A673 (cell line): ENCODE measurements around the gene EIF4E2. TPM values are rescaled to one million over a fixed set of nuclear protein-coding genes. Genes with fewer than 3 reads are reported as not detected.
A peak's percentile ranks its signal among the peaks of the same experiment; 100 is the strongest.

Experiments
- BruUV-seq: library from RNA; stranded (reverse); fragments of 400-500 nt; replicated peaks from 2 replicates; lab custom pipeline; 2021; lab: Mats Ljungman, UMichigan
- CTCF ChIA-PET: fragments of 300-600 bp; sonication (Branson Sonifier 250); formaldehyde crosslinking; loops from one replicate; lab custom pipeline; 2022; ENCODE audit warnings: antibody characterized with exemption; lab: Charles Lee
- POLR2A ChIA-PET: fragments of 300-600 bp; sonication (Branson Sonifier 250); formaldehyde crosslinking; loops from one replicate; lab custom pipeline; 2022; ENCODE audit warnings: antibody characterized with exemption; ENCODE audit not compliant: low non-redundant PET; lab: Charles Lee
- DNase-seq: peaks from one replicate; pipeline ENCODE4 v3.0.0-alpha.2; 2015; ENCODE audit warnings: low spot score
- H3K27ac ChIP-seq: fragments of 200-600 bp; sonication (generic); 2 replicates; pipeline ENCODE4 v1.5.1; 2016; ENCODE audit warnings: mixed run types, low read depth, mild to moderate bottlenecking, mixed read lengths, antibody characterized with exemption, low read length; ENCODE audit not compliant: poor library complexity, severe bottlenecking
- H3K27me3 ChIP-seq: fragments of 200-600 bp; sonication (generic); replicated peaks from 2 replicates; pipeline ENCODE4 v1.6.1; 2017; ENCODE audit warnings: mixed run types, low read depth, mild to moderate bottlenecking, mixed read lengths, antibody characterized with exemption, low read length; ENCODE audit not compliant: insufficient read depth, poor library complexity
- H3K36me3 ChIP-seq: fragments of 200-600 bp; sonication (generic); 2 replicates; pipeline ENCODE4 v1.6.1; 2016; ENCODE audit warnings: mixed run types, mild to moderate bottlenecking, mixed read lengths, antibody characterized with exemption, low read length; ENCODE audit not compliant: insufficient read depth, poor library complexity, severe bottlenecking
- H3K4me1 ChIP-seq: fragments of 200-600 bp; sonication (generic); 2 replicates; pipeline ENCODE4 v1.6.1; 2017; ENCODE audit warnings: mixed run types, mild to moderate bottlenecking, mixed read lengths, antibody characterized with exemption, low read length; ENCODE audit not compliant: insufficient read depth, poor library complexity, severe bottlenecking
- H3K4me3 ChIP-seq: fragments of 200-600 bp; sonication (generic); 2 replicates; pipeline ENCODE4 v1.5.1; 2016; ENCODE audit warnings: low read depth, mixed run types, mild to moderate bottlenecking, mixed read lengths, low read length; ENCODE audit not compliant: poor library complexity, severe bottlenecking
- H3K9me3 ChIP-seq: fragments of 200-600 bp; sonication (generic); 2 replicates; pipeline ENCODE4 v1.6.1; 2016; ENCODE audit warnings: mixed run types, low read depth, mild to moderate bottlenecking, mixed read lengths, antibody characterized with exemption, low read length; ENCODE audit not compliant: poor library complexity, severe bottlenecking
- EZH2 ChIP-seq: fragments of 200-600 bp; sonication (generic); IDR thresholded peaks from 2 replicates; pipeline ENCODE4 v1.6.1; 2017; ENCODE audit warnings: borderline replicate concordance, low read depth, mild to moderate bottlenecking, mixed read lengths, antibody characterized with exemption, low read length; ENCODE audit not compliant: poor library complexity, severe bottlenecking
- intact Hi-C: fragments of 100-400 bp; cut with micrococcal nuclease; formaldehyde crosslinking; loops from one replicate; pipeline ENCODE4 v1.10.0; 2022; ENCODE audit not compliant: unreplicated experiment
- total RNA-seq: library from RNA; stranded (reverse); gene quantifications from 2 replicates; pipeline ENCODE4 v1.2.3, GENCODE V29; 2021
- TF ChIP-seq, protein P1 (sequence below): fragments of 300-800, 200-600 bp; sonication (generic); conservative IDR thresholded peaks from 2 replicates; pipeline ENCODE4 v1.5.1; 2017; ENCODE audit warnings: low read depth, mild to moderate bottlenecking, antibody characterized with exemption, low read length, moderate library complexity, mixed read lengths

Gene EIF4E2
- total RNA-seq, 1 experiment from 2014 or later = 60.8 TPM

DNA sequence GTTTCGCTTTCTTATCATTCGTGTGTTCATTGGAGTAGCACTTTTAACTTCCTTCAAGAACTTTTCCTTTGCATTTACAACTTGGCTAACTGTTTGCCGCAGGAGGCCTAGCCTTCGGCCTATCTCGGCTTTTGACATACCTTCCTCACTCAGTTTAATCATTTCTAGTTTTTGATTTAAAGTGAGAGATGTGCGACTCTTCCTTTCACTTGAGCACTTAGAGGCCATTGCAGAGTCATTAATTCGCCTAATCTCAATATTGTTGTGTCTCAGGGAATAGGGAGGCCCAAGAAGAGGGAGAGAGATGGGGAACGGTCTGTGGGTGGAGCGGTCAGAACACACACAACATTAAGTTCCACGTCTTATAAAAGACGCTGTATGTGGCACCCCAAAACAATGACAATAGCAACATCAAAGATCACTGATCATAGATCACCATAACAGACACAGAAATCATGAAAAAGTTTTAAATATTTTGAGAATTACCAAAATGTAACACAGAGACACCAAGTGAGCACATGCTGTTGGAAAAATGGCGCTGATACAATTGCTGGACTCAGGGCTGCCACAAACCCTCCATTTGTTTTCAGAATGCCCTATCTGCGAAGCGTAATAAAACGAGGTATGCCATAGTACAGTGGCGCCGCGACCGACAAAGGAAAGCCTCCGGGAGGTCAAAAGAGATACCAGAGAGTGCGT lies 685 bp upstream of the EIF4E2 start:
- Histone ChIP-seq H3K27ac (peak overlapping the region; percentile 96), H3K27me3 (no peaks in the 10 kb centered on the region), H3K9me3 (no peaks in the 10 kb centered on the region), H3K36me3 (peaks cover 22% of the 10 kb centered on the region), H3K4me3 (peak overlapping the region; percentile 76), H3K4me1 (peaks cover 8% of the 10 kb centered on the region)
- no peak for DNase-seq
- ChIA-PET CTCF (no interaction called here), POLR2A (interaction anchor here (0.6 kb wide), 1 partner anchor 201 kb away, joined by 3 read pairs; no protein-coding TSS in a partner anchor)
- TF ChIP-seq, protein P1, sequence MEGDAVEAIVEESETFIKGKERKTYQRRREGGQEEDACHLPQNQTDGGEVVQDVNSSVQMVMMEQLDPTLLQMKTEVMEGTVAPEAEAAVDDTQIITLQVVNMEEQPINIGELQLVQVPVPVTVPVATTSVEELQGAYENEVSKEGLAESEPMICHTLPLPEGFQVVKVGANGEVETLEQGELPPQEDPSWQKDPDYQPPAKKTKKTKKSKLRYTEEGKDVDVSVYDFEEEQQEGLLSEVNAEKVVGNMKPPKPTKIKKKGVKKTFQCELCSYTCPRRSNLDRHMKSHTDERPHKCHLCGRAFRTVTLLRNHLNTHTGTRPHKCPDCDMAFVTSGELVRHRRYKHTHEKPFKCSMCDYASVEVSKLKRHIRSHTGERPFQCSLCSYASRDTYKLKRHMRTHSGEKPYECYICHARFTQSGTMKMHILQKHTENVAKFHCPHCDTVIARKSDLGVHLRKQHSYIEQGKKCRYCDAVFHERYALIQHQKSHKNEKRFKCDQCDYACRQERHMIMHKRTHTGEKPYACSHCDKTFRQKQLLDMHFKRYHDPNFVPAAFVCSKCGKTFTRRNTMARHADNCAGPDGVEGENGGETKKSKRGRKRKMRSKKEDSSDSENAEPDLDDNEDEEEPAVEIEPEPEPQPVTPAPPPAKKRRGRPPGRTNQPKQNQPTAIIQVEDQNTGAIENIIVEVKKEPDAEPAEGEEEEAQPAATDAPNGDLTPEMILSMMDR = no peak
- TF ChIP-seq EZH2 = no peak
- intact Hi-C loops = no loop called here
- no TSS peak for BruUV-seq

DNA sequence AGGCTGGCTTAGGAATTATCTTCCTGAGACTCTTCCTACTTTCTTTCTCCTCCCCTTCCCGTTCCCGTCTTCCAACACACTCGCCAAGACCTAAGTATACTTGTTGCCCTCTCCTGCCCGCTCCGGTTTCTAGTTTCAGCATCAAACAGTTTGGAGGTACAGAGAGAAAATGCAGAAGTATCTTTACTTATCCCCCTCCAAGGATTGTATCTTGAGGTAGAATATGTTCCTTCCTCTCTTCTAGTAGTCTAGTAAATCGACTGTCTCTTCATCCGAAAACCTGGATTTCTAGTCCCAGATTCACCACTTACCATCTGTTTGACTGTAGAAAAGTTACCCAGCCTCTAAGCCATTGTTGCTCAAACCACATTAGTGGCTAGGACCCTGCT lies 755 bp downstream of the EIF4E2 start:
- H3K9me3 ChIP-seq = no peaks in the 10 kb centered on the region
- CTCF ChIA-PET = no interaction called here
- TF ChIP-seq, protein P1 = no peak
- TF ChIP-seq EZH2 = no peak
- H3K27ac ChIP-seq = peak overlapping the region; percentile 96
- no TSS peak for BruUV-seq
- H3K36me3 ChIP-seq = peaks cover 22% of the 10 kb centered on the region
- intact Hi-C loops = no loop called here
- no peak for DNase-seq
- H3K4me3 ChIP-seq = peak overlapping the region; percentile 76
- H3K4me1 ChIP-seq = peaks cover 8% of the 10 kb centered on the region
- H3K27me3 ChIP-seq = no peaks in the 10 kb centered on the region
- POLR2A ChIA-PET = no interaction called here

- DNase-seq = no peak
- Histone ChIP-seq H3K27me3 (no peaks in the 10 kb centered on the region), H3K4me1 (peaks cover 8% of the 10 kb centered on the region), H3K4me3 (peak overlapping the region; percentile 76), H3K9me3 (no peaks in the 10 kb centered on the region), H3K36me3 (peaks cover 18% of the 10 kb centered on the region), H3K27ac (no peak overlapping the region)
- intact Hi-C loops = no loop called here
- no peak for TF ChIP-seq EZH2
- TF ChIP-seq, protein P1 = no peak
- BruUV-seq = no TSS peak
- CTCF ChIA-PET = no interaction called here
- POLR2A ChIA-PET = no interaction called here
Observed at GRCh38 chr2:232551776-232552175, 1.3 kb downstream of the EIF4E2 start.
